IMR-90 (cell line): ENCODE results near the gene ESYT3. TPM values are rescaled to one million over a fixed set of nuclear protein-coding genes. Genes with fewer than 3 reads are reported as not detected.
A peak's percentile ranks its signal among the peaks of the same experiment; 100 is the strongest.

Experiments
- ATAC-seq: fragments of 200-7000 bp; cut with Tn5 transposase; 2 replicates; pipeline ENCODE4 v1.9.1; 2020; ENCODE audit warnings: low read depth, mild to moderate bottlenecking, moderate library complexity
- BruUV-seq: library from RNA; stranded (reverse); fragments of 400-500 nt; replicated peaks from 2 replicates; lab custom pipeline; 2021; lab: Mats Ljungman, UMichigan
- CTCF ChIA-PET: fragments of 300-600 bp; formaldehyde crosslinking; extraction: SDS; loops from one replicate; lab custom pipeline; 2021; ENCODE audit warnings: antibody characterized with exemption; lab: Yijun Ruan, JAX
- POLR2A ChIA-PET: fragments of 300-600 bp; sonication (Branson Sonifier 250); formaldehyde crosslinking; loops from one replicate; lab custom pipeline; 2022; ENCODE audit warnings: antibody characterized with exemption; ENCODE audit not compliant: unreplicated experiment; lab: Charles Lee
- DNase-seq: peaks from one replicate; pipeline ENCODE4 v3.0.0; 2013
- H2AFZ ChIP-seq: replicated peaks from 2 replicates; pipeline ENCODE3; 2013; ENCODE audit warnings: low read length, mild to moderate bottlenecking; ENCODE audit not compliant: poor library complexity
- H2AK5ac ChIP-seq: 2 replicates; pipeline ENCODE4 v1.6.1; 2013; ENCODE audit warnings: low read depth, low read length, inconsistent platforms
- H2AK9ac ChIP-seq: replicated peaks from 2 replicates; pipeline ENCODE3; 2013; ENCODE audit warnings: mild to moderate bottlenecking, low read depth, low read length, moderate library complexity; ENCODE audit not compliant: poor library complexity
- H2BK120ac ChIP-seq: 2 replicates; pipeline ENCODE4 v1.6.1; 2013; ENCODE audit warnings: low read depth, low read length, inconsistent platforms
- H2BK15ac ChIP-seq: 3 replicates; pipeline ENCODE4 v1.6.1; 2013; ENCODE audit warnings: low read depth, low read length, inconsistent platforms
- H2BK20ac ChIP-seq: 2 replicates; pipeline ENCODE4 v1.6.1; 2013; ENCODE audit warnings: low read depth, mild to moderate bottlenecking, inconsistent platforms, low read length, moderate library complexity
- H2BK5ac ChIP-seq: 2 replicates; pipeline ENCODE4 v1.6.1; 2013; ENCODE audit warnings: mild to moderate bottlenecking, low read depth, low read length, inconsistent platforms; ENCODE audit not compliant: poor library complexity, severe bottlenecking
- H3K14ac ChIP-seq: replicated peaks from 2 replicates; pipeline ENCODE4 v1.6.1; 2013; ENCODE audit warnings: low read depth, low read length, inconsistent platforms
- H3K18ac ChIP-seq: 2 replicates; pipeline ENCODE4 v1.6.1; 2013; ENCODE audit warnings: low read depth, low read length, control low read depth
- H3K23ac ChIP-seq: 2 replicates; pipeline ENCODE4 v1.6.1; 2013; ENCODE audit warnings: low read depth, low read length, inconsistent platforms
- H3K27ac ChIP-seq: 2 replicates; pipeline ENCODE4 v1.5.1; 2013; ENCODE audit warnings: mild to moderate bottlenecking, control low read depth, low read length; ENCODE audit not compliant: insufficient read depth
- H3K27me3 ChIP-seq: 2 replicates; pipeline ENCODE4 v1.6.1; 2013; ENCODE audit warnings: low read length; ENCODE audit not compliant: control insufficient read depth, insufficient read depth
- H3K36me3 ChIP-seq: 2 replicates; pipeline ENCODE4 v1.6.1; 2013; ENCODE audit warnings: low read length, mixed read lengths; ENCODE audit not compliant: control insufficient read depth, insufficient read depth
- H3K4ac ChIP-seq: 2 replicates; pipeline ENCODE4 v1.6.1; 2013; ENCODE audit warnings: low read depth, low read length, inconsistent platforms
- H3K4me1 ChIP-seq: 2 replicates; pipeline ENCODE4 v1.6.1; 2013; ENCODE audit warnings: low read length, mixed read lengths; ENCODE audit not compliant: control insufficient read depth, insufficient read depth
- H3K4me2 ChIP-seq: 2 replicates; pipeline ENCODE4 v1.6.1; 2013; ENCODE audit warnings: low read depth, mild to moderate bottlenecking, control low read depth, low read length, moderate library complexity
- H3K4me3 ChIP-seq: 2 replicates; pipeline ENCODE4 v1.5.1; 2013; ENCODE audit warnings: low read depth, mild to moderate bottlenecking, control low read depth, low read length, moderate library complexity; ENCODE audit not compliant: insufficient read depth
- H3K56ac ChIP-seq: 2 replicates; pipeline ENCODE4 v1.6.1; 2013; ENCODE audit warnings: low read length, inconsistent platforms; ENCODE audit not compliant: insufficient read depth; ENCODE audit errors: extremely low read depth
- H3K79me1 ChIP-seq, 2 experiments: 2 replicates each; pipeline ENCODE4 v1.6.1; 2013; ENCODE audit warnings: low read length in 2 of 2, inconsistent platforms in 1 of 2, low read depth in 1 of 2
- H3K9ac ChIP-seq: 2 replicates; pipeline ENCODE4 v1.6.1; 2013; ENCODE audit warnings: low read depth, low read length, control low read depth
- H3K9me1 ChIP-seq: 2 replicates; pipeline ENCODE4 v1.6.1; 2013; ENCODE audit warnings: low read length, inconsistent platforms; ENCODE audit not compliant: insufficient read depth
- H3K9me3 ChIP-seq: 2 replicates; pipeline ENCODE4 v1.6.1; 2013; ENCODE audit warnings: low read length; ENCODE audit not compliant: control insufficient read depth, insufficient read depth
- H4K20me1 ChIP-seq: 2 replicates; pipeline ENCODE4 v1.6.1; 2013; ENCODE audit warnings: low read length, inconsistent platforms; ENCODE audit not compliant: insufficient read depth
- H4K5ac ChIP-seq: 2 replicates; pipeline ENCODE4 v1.6.1; 2013; ENCODE audit warnings: mild to moderate bottlenecking, low read depth, low read length, control low read depth
- H4K8ac ChIP-seq, 2 experiments: 2 replicates each; pipeline ENCODE4 v1.6.1; 2013; ENCODE audit warnings: low read depth in 2 of 2, low read length in 2 of 2, control low read depth in 1 of 2, inconsistent platforms in 1 of 2
- H4K91ac ChIP-seq: 2 replicates; pipeline ENCODE4 v1.6.1; 2013; ENCODE audit warnings: low read depth, low read length, inconsistent platforms; ENCODE audit not compliant: insufficient read depth
- BHLHE40 ChIP-seq: fragments of 150-350 bp; IDR thresholded peaks from 2 replicates; pipeline ENCODE4 v1.6.1; 2016; ENCODE audit warnings: mild to moderate bottlenecking, low read depth, low read length
- CEBPB ChIP-seq: IDR thresholded peaks from 2 replicates; pipeline ENCODE4 v1.6.1; 2012; ENCODE audit warnings: low read depth, low read length, improper control_type of control experiment
- CHD1 ChIP-seq: IDR thresholded peaks from 2 replicates; pipeline ENCODE4 v1.6.1; 2012; ENCODE audit warnings: low read depth, low read length, improper control_type of control experiment
- ELK1 ChIP-seq: fragments of 150-350 bp; IDR thresholded peaks from 2 replicates; pipeline ENCODE4 v1.6.1; 2016; ENCODE audit warnings: low read depth, mild to moderate bottlenecking, low read length, moderate library complexity, borderline replicate concordance
- FOS ChIP-seq: fragments of 150-350 bp; IDR thresholded peaks from 2 replicates; pipeline ENCODE4 v1.6.1; 2016; ENCODE audit warnings: low read depth, low read length
- MAFK ChIP-seq: IDR thresholded peaks from 2 replicates; pipeline ENCODE4 v1.6.1; 2012; ENCODE audit warnings: low read depth, low read length, improper control_type of control experiment
- MAZ ChIP-seq: IDR thresholded peaks from 2 replicates; pipeline ENCODE4 v1.6.1; 2012; ENCODE audit warnings: low read depth, mild to moderate bottlenecking, low read length, improper control_type of control experiment, moderate library complexity, borderline replicate concordance
- MXI1 ChIP-seq: IDR thresholded peaks from 2 replicates; pipeline ENCODE4 v1.6.1; 2012; ENCODE audit warnings: low read depth, mild to moderate bottlenecking, low read length, moderate library complexity, borderline replicate concordance
- NFE2L2 ChIP-seq: fragments of 150-350 bp; IDR thresholded peaks from 2 replicates; pipeline ENCODE4 v1.6.1; 2016; ENCODE audit warnings: low read depth, mild to moderate bottlenecking, low read length
- POLR2A ChIP-seq: IDR thresholded peaks from 2 replicates; pipeline ENCODE4 v1.6.1; 2012; ENCODE audit warnings: mild to moderate bottlenecking, low read depth, low read length
- RAD21 ChIP-seq: IDR thresholded peaks from 2 replicates; pipeline ENCODE4 v1.6.1; 2012; ENCODE audit warnings: low read length, improper control_type of control experiment
- RCOR1 ChIP-seq: IDR thresholded peaks from 2 replicates; pipeline ENCODE4 v1.6.1; 2012; ENCODE audit warnings: mild to moderate bottlenecking, low read length, improper control_type of control experiment; ENCODE audit not compliant: insufficient replicate concordance
- RFX5 ChIP-seq: IDR thresholded peaks from 2 replicates; pipeline ENCODE4 v1.8.0; 2012; ENCODE audit warnings: low read depth, mild to moderate bottlenecking, low read length, moderate library complexity
- SMC3 ChIP-seq: fragments of 150-350 bp; IDR thresholded peaks from 2 replicates; pipeline ENCODE4 v1.6.1; 2016; ENCODE audit warnings: low read depth, mild to moderate bottlenecking, antibody characterized with exemption, low read length, moderate library complexity
- USF2 ChIP-seq: fragments of 150-350 bp; IDR thresholded peaks from 2 replicates; pipeline ENCODE4 v1.6.1; 2017; ENCODE audit warnings: mild to moderate bottlenecking, antibody characterized with exemption, low read length, low read depth
- WGBS, 2 experiments: methylation state at CpG; one replicate each; pipeline versions ENCODE4 v1.1.5 to v1.1.7; 2013; ENCODE audit warnings: missing lambda C conversion rate in 2 of 2; ENCODE audit not compliant: insufficient read length in 1 of 2; ENCODE audit errors: extremely low coverage in 2 of 2; 5-methylcytosine and 5-hydroxymethylcytosine counted together
- dilution Hi-C: fragments of 300-500 bp; cut with HindIII; formaldehyde crosslinking; loops from one replicate; pipeline ENCODE4 v1.14.3; 2018; ENCODE audit warnings: low sequenced_read_pairs; ENCODE audit not compliant: unreplicated experiment
- in situ Hi-C: fragments of 300-500 bp; cut with MboI; formaldehyde crosslinking; loops from 3 replicates; pipeline ENCODE4 v1.14.3; 2019; ENCODE audit warnings: low sequenced_read_pairs, inconsistent platforms, mixed read lengths
- intact Hi-C: fragments of 100-400 bp; cut with micrococcal nuclease; formaldehyde crosslinking; loops from 2 replicates; pipeline ENCODE4 v1.10.0; 2022
- polyA plus RNA-seq, 3 experiments: library from polyadenylated mRNA; depleted of rRNA; stranded (reverse); fragments of >200 nt; gene quantifications; 2 replicates each; pipeline ENCODE4 v1.2.3, GENCODE V29; 2012; ENCODE audit warnings: low replicate concordance in 1 of 3
- total RNA-seq: library from RNA; depleted of rRNA; stranded (reverse); fragments of >200 nt; gene quantifications from 2 replicates; pipeline ENCODE4 v1.2.3, GENCODE V29; 2012
- TF ChIP-seq, protein P1 (sequence below): conservative IDR thresholded peaks from 2 replicates; pipeline ENCODE4 v1.5.1; 2012; ENCODE audit warnings: mild to moderate bottlenecking, low read depth, low read length, improper control_type of control experiment

ESYT3 gene
- total and polyA plus RNA-seq, 2 of the 4 experiments (the other 2 are of a cell fraction) = under 0.01 to 0.02 TPM

DNA sequence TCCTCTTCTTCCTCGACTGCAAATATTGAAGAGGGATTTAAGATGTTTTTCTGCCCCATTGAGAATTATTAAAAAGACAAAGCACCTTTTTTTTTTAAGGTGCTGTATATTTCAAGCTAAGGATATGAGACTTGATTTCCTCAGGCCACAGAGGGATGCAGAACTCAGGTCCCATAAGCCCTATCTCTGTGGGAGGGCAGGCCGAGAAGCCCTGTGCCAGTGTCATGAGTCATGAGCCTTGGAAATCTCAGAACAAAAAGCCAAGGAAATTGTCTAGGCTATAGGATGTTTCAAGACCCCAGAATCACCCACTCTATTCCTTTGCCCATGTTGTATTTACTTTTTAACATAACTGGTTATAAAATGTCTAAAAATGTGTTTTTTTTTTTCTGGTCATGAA, 7.3 kb downstream of the ESYT3 start:
- Histone ChIP-seq H3K36me3 (no peaks in the 10 kb centered on the region), H3K9ac (no peak overlapping the region), H2BK120ac (no peak overlapping the region), H3K27me3 (peaks cover 27% of the 10 kb centered on the region), H3K4me1 (peaks cover 7% of the 10 kb centered on the region; the same call in 1 of the 2 replicates), H4K8ac (no peak overlapping the region), H3K23ac (no peak overlapping the region), H2AK9ac (no peak overlapping the region), H2BK5ac (no peak overlapping the region), H3K18ac (no peak overlapping the region), H3K9me3 (no peaks in the 10 kb centered on the region), H3K27ac (no peak overlapping the region), H3K56ac (no peak overlapping the region), H4K5ac (no peak overlapping the region), H2AK5ac (no peak overlapping the region), H3K4me2 (no peak overlapping the region), H4K20me1 (no peaks in the 10 kb centered on the region), H3K4ac (no peak overlapping the region), H4K91ac (no peak overlapping the region), H2AFZ (no peak overlapping the region), H2BK20ac (no peak overlapping the region), H3K4me3 (no peak overlapping the region), H3K14ac (no peak overlapping the region), H3K79me1 (no peaks in the 10 kb centered on the region), H3K9me1 (peaks cover 6% of the 10 kb centered on the region; the same call in 1 of the 2 replicates), H2BK15ac (no peak overlapping the region)
- ATAC-seq (peak; percentile 62; the same call in 1 of the 2 replicates), DNase-seq (peak; percentile 31)
- in situ Hi-C loops (no loop called here), dilution Hi-C loops (no loop called here), intact Hi-C loops (no loop called here)
- no TSS peak for BruUV-seq
- ChIA-PET POLR2A (no interaction called here), CTCF (interaction anchor here (0.7 kb wide), 1 partner anchor 492 kb away, joined by 3 read pairs; no protein-coding TSS in a partner anchor)
- no peak for TF ChIP-seq MAZ
- TF ChIP-seq CHD1 = no peak
- TF ChIP-seq RAD21 = no peak
- TF ChIP-seq POLR2A = no peak
- no peak for TF ChIP-seq ELK1
- TF ChIP-seq NFE2L2 = no peak
- TF ChIP-seq MXI1 = no peak
- TF ChIP-seq CEBPB = no peak
- TF ChIP-seq MAFK = no peak
- TF ChIP-seq RCOR1 = no peak
- no peak for TF ChIP-seq USF2
- TF ChIP-seq BHLHE40 = no peak
- TF ChIP-seq, protein P1, sequence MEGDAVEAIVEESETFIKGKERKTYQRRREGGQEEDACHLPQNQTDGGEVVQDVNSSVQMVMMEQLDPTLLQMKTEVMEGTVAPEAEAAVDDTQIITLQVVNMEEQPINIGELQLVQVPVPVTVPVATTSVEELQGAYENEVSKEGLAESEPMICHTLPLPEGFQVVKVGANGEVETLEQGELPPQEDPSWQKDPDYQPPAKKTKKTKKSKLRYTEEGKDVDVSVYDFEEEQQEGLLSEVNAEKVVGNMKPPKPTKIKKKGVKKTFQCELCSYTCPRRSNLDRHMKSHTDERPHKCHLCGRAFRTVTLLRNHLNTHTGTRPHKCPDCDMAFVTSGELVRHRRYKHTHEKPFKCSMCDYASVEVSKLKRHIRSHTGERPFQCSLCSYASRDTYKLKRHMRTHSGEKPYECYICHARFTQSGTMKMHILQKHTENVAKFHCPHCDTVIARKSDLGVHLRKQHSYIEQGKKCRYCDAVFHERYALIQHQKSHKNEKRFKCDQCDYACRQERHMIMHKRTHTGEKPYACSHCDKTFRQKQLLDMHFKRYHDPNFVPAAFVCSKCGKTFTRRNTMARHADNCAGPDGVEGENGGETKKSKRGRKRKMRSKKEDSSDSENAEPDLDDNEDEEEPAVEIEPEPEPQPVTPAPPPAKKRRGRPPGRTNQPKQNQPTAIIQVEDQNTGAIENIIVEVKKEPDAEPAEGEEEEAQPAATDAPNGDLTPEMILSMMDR = no peak
- no peak for TF ChIP-seq RFX5
- no peak for TF ChIP-seq FOS
- no peak for TF ChIP-seq SMC3
- no CpG with 5 or more reads among the region's 2 CpGs for WGBS, 2 experiments
